ES-I3 (cell line): ENCODE results near the gene LAMB1.

Source experiments
- H3K36me3 ChIP-seq: 2 replicates; pipeline ENCODE4 v1.6.1; 2013; ENCODE audit warnings: mild to moderate bottlenecking, low read length, control low read depth, moderate library complexity; ENCODE audit not compliant: insufficient read depth
- H3K4me1 ChIP-seq: 2 replicates; pipeline ENCODE4 v1.6.1; 2013; ENCODE audit warnings: mild to moderate bottlenecking, control low read depth, low read length; ENCODE audit not compliant: insufficient read depth
- H3K9ac ChIP-seq: 2 replicates; pipeline ENCODE4 v1.6.1; 2013; ENCODE audit warnings: low read depth, mild to moderate bottlenecking, low read length, moderate library complexity
- H3K9me3 ChIP-seq: 2 replicates; pipeline ENCODE4 v1.6.1; 2013; ENCODE audit warnings: mild to moderate bottlenecking, low read length, moderate library complexity; ENCODE audit not compliant: control insufficient read depth, insufficient read depth

LAMB1 gene

DNA sequence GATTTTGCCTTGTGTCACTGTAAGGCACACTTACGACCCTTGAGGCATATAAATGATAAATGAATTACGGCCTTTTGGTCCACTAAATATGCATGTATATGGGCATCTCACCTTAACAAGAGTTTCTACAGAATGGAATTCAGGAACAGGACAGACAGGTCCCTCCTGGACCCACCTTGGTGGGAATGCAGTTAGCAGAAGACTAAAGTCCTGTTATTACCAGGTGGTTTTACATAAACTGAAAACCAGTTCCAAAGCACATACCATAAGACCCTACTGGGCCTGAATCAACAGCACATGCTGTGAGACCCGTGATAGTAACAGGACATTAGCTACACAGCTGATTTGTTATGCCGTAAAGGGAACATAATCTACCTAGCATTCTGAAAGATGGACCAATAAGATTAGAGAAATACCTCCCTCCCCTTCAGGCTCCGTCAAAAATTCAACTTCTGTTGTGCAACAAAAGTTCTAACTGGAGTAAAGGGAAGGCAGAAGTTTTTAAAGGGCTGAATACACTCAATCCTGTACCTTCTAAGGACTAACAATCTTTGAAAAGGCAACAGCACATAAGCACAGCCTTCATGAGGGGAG is 24.0 kb downstream of the LAMB1 start:
- Histone ChIP-seq H3K36me3 (peaks cover 5% of the 10 kb centered on the region; the same call in 1 of the 2 replicates), H3K9ac (no peak overlapping the region), H3K4me1 (peaks cover 7% of the 10 kb centered on the region; the same call in 1 of the 2 replicates), H3K9me3 (no peaks in the 10 kb centered on the region)

DNA sequence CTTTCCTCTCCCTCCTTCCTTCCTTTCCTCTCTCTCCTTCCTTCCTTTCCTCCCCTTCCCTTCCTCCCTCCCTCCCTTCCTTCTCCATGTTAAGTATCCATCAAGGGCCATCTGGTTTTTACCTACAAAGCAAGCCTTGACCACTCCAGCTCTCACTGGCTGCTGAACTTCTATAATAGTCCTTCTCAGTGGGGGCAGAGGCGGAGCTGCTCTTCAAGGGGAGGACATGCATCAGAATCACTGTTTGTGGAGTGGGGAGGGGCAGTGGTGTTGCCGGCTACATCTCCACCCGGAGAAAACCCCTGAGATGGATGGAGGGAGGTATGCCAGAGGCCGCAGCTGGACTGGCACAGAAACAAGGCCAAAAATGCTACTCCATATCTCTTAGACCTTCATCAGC is 25.9 kb downstream of the LAMB1 start:
- no peaks in the 10 kb centered on the region; the same call in none of the 2 replicates for H3K36me3 ChIP-seq
- no peaks in the 10 kb centered on the region for H3K9me3 ChIP-seq
- H3K4me1 ChIP-seq = peaks cover 7% of the 10 kb centered on the region; the same call in 1 of the 2 replicates
- no peak overlapping the region for H3K9ac ChIP-seq

DNA sequence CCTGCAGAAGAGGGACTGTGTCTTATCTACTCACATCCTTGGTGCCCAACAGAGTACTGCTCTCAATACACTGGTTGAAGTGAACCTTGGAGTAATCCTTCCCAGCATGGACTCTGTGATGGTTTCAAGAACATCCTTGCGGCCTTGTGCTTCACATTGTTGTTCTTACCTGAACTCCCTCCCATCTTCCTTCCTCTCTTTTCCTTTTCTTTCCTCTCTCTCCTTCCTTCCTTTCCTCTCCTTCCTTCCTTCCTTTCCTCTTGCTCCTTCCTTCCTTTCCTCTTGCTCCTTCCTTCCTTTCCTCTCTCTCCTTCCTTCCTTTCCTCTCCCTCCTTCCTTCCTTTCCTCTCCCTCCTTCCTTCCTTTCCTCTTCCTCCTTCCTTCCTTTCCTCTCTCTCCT is 26.3 kb downstream of the LAMB1 start:
- Histone ChIP-seq H3K9ac (no peak overlapping the region), H3K36me3 (no peaks in the 10 kb centered on the region; the same call in none of the 2 replicates), H3K4me1 (peaks cover 7% of the 10 kb centered on the region; the same call in 1 of the 2 replicates), H3K9me3 (no peaks in the 10 kb centered on the region)

DNA sequence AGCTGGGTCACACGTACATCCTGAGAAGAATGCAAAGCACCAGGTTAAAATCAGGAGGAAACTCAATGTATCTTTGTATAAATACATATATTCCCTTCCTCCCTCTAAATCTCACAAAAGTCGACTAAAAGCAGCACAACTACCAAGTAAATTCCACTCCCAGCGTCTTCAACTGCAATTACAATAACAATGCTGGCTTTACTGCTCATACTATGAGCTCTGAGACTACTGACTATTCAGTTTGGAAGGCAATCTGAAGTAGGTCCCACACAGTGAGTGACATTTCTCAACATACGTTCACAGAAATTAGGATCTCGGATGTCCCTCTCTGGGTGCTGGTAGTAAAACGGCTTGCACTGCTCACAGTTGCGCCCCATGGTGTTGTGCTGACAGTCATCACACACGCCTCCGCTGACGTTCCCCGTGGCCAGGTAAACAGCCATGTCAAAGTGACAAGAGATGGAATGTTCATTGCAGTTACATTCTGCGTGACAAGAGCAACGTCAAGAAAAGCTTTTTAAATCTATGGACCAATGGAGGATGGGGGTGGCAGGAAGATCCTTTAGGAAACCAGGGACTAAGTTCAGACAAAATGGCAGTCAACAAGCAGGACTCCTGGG is 27.5 kb downstream of the LAMB1 start:
- Histone ChIP-seq H3K36me3 (no peaks in the 10 kb centered on the region; the same call in none of the 2 replicates), H3K4me1 (peaks cover 7% of the 10 kb centered on the region; the same call in 1 of the 2 replicates), H3K9ac (no peak overlapping the region), H3K9me3 (no peaks in the 10 kb centered on the region)

DNA sequence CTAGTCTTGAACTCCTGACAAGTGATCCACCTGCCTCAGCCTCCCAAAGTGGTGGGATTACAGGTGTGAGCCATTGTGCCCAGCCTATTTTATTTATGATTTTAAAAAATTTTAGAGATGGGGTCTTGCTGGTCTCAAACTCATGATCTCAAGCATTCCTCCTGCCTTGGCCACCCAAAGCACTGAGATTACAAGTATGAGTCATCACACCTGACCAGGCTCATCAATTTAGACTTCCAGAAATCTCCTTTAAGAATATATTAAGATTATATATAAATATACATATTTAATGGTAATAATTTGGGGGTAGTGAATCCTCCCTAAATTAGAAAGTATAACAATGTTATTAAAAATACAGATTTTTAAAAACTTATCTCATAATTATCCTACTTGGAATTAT is 29.1 kb downstream of the LAMB1 start:
- Histone ChIP-seq H3K9me3 (no peaks in the 10 kb centered on the region), H3K4me1 (peaks cover 7% of the 10 kb centered on the region; the same call in 1 of the 2 replicates), H3K36me3 (no peaks in the 10 kb centered on the region; the same call in none of the 2 replicates), H3K9ac (no peak overlapping the region)

DNA sequence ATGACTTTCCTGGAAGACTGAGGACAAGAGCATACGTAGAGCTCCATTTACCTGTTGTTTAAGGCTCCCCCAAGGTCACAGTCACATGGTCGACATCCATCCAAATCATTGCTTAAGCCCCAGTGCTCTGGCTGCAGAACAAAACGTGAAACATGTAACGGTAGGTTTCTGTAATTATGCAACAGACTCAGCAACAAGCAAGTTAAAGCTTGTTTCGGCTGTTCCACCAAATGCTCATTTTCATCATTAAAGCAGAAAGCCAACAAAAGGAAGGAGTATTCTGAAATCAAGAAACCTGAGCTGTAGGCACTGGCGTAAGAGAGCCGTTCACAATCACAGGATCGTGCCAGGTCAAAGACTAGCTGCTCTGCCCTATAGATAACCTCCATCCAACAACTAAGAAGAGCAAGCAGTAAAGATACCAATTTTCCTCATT is 30.0 kb downstream of the LAMB1 start:
- H3K9ac ChIP-seq = no peak overlapping the region
- H3K4me1 ChIP-seq = peaks cover 7% of the 10 kb centered on the region; the same call in 1 of the 2 replicates
- H3K36me3 ChIP-seq = no peaks in the 10 kb centered on the region; the same call in none of the 2 replicates
- no peaks in the 10 kb centered on the region for H3K9me3 ChIP-seq

DNA sequence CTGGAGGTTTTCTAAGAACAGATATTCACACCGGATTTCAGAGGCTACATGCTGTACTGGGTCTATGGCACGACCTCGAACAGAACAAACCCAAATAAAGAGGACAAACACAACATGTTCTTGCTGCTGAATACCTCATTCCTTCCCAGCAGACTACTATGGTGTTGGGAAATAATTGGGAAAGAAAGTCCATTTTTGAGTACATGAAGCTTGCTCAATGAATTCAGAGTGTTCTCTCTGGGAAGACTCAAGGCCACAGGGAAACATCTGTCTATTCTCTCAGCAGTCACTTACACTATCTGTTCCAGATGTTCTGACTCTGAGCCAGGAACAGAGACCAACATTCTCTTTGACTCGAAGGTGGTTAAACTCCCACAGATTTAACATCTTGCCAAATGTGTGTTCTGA is 30.9 kb downstream of the LAMB1 start:
- Histone ChIP-seq H3K4me1 (peaks cover 9% of the 10 kb centered on the region; the same call in 1 of the 2 replicates), H3K9ac (no peak overlapping the region), H3K9me3 (no peaks in the 10 kb centered on the region), H3K36me3 (no peaks in the 10 kb centered on the region; the same call in none of the 2 replicates)

DNA sequence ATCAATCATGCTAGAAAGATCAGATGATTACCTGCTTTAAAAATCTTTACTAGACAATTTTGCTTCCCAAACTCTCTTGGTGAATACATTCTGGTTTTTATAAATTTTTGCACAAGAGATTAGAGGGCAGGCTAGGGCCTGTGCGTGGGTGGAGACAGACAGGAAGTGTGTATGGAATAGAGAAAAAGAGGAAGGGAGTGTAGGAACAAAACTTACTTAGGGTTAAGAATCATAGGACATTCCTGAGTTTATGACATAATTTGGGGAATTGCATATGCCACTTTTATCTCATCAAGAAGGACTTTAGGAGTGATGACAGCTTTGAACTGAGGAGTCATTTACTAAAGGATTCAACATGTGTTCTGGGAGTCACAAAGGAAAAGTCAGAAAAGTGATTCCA is 31.3 kb downstream of the LAMB1 start:
- no peaks in the 10 kb centered on the region for H3K9me3 ChIP-seq
- peaks cover 14% of the 10 kb centered on the region for H3K4me1 ChIP-seq
- H3K36me3 ChIP-seq = no peaks in the 10 kb centered on the region; the same call in none of the 2 replicates
- H3K9ac ChIP-seq = no peak overlapping the region

DNA sequence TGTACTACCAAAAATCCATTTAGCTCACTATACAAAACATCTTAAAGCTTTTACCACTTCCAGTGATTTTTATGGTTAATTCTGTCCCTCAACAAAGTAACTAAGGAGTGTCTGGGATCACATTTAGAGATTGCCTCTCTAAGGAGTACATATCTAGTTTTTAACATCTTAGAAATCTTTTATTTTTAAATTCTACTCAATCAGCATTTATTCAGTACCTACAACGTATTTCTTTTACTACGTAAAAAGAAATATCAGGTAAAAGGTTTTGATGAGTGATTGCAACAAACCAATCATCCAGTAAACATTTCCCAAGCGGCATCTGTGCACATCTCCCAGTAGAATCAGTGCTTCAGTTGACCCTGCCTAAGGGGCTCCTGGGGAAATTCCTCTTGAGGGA is 31.9 kb downstream of the LAMB1 start:
- no peaks in the 10 kb centered on the region; the same call in none of the 2 replicates for H3K36me3 ChIP-seq
- peaks cover 18% of the 10 kb centered on the region for H3K4me1 ChIP-seq
- H3K9me3 ChIP-seq = no peaks in the 10 kb centered on the region
- H3K9ac ChIP-seq = no peak overlapping the region

DNA sequence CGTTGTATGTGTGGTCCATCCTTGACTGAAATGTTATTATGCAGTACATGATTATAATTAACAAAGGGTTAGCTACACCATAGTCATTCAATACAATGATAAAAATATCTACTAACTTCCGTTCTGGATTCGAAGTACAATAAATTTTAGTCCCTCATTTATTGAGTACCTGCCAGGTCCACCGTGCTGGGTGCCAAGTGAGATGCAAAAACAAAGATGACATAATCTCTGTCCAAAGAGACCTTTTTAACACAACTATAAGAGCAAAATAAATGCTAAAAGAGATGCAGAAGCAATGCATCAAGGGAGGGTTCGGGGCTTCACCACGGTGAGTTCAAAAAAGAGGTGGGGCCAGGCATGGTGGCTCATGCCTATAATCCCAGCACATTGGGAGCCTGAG is 33.1 kb downstream of the LAMB1 start:
- Histone ChIP-seq H3K4me1 (peaks cover 12% of the 10 kb centered on the region), H3K36me3 (no peaks in the 10 kb centered on the region; the same call in none of the 2 replicates), H3K9ac (no peak overlapping the region), H3K9me3 (no peaks in the 10 kb centered on the region)

DNA sequence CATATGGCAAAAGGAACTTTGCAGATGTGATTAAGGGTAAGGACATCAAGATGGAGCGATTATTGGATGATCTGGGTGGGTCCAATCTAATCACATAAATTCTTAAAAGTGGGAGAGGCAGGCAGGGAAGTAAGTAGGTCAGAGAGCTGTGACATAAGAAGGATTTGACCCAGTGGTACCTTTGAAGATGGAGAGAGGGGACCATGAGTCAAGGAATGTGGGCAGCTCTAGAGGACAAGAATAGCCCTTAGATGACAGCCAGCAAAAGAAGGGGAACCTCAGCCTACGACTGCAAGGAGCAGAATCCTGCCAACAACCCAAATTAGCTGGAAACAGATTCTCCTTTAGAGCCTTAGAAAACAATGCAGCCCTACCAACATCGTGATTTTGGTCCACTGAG is 34.5 kb downstream of the LAMB1 start:
- no peaks in the 10 kb centered on the region for H3K9me3 ChIP-seq
- H3K4me1 ChIP-seq = peaks cover 12% of the 10 kb centered on the region
- peaks cover 5% of the 10 kb centered on the region for H3K36me3 ChIP-seq
- no peak overlapping the region for H3K9ac ChIP-seq

DNA sequence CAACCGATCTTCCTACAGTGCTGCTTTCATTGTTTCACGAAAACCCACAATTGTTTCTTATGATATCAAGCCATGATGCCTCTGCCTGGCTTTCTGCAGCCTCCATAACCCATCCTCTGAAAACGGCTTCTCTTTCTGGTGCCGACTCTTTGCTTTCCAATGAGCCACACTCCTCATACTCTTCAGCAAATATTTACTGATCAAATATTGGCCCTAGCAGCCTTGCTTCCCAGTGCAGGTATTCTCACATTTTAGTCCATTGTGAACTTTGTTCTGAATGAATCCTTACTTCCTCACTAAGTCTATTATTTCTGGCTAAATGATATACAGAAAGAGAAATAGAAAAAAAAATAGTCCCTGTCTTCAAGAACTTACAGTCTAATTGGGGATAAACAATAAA is 35.5 kb downstream of the LAMB1 start:
- no peaks in the 10 kb centered on the region for H3K9me3 ChIP-seq
- H3K9ac ChIP-seq = no peak overlapping the region
- peaks cover 12% of the 10 kb centered on the region for H3K4me1 ChIP-seq
- peaks cover 9% of the 10 kb centered on the region for H3K36me3 ChIP-seq

DNA sequence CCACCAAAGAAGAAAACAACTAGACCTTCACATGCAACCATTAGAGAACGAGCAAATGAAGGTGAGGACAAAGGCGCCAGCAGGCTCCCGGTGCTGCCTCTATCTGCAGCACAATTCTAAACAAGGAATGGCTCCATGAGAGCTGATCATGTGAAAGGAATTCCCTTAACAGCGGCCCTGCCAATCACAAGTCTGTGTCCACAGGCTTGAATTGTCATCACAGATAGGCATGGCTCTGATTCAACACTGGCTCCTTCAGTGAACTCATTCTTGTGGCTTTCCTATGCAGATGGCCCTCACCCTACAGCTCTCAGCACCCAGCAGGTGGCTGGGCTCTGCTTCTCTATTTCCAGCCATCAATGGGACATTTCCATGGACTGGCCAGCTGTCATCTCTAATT is 36.2 kb downstream of the LAMB1 start:
- H3K9ac ChIP-seq = no peak overlapping the region
- peaks cover 12% of the 10 kb centered on the region for H3K4me1 ChIP-seq
- H3K36me3 ChIP-seq = peaks cover 9% of the 10 kb centered on the region
- H3K9me3 ChIP-seq = no peaks in the 10 kb centered on the region

DNA sequence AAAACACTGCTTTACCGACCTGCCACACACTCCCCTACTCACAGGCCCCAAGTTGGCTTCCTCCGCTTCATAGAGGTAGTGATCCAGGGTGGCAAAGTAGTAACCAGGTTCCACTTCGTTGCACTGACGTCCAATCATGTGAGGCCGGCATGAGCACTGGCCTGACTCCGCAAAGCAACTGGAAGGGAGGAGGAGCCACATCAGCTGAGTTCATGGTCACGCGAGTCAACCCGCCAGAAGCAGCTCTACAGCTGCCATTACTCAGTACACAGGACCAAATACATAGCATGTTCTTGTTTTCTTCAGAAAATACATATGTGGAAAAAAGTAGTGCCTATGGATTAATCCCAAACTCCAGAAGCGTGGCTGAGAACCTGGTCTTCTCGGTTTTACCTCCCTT is 38.5 kb downstream of the LAMB1 start:
- H3K4me1 ChIP-seq = peaks cover 17% of the 10 kb centered on the region
- peaks cover 9% of the 10 kb centered on the region for H3K36me3 ChIP-seq
- H3K9ac ChIP-seq = no peak overlapping the region
- H3K9me3 ChIP-seq = no peaks in the 10 kb centered on the region

DNA sequence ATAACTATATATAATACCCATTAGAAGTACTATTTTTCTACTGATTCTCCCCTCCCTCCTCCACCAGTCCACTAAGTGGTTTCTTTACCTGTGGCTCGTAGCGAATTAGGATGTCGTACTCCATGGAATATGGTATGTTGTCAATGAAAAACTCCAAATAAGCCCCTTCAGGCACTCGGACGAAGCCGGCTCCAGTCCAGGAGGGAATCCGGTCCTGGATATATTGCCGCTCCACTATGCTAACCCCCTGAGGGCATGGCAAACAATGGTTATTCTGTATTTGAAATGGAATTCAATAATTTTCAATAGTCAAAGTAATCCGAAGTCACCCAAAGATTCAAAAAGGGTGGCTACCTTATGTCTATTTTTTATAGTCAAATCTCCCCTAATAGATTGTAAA is 40.1 kb downstream of the LAMB1 start:
- Histone ChIP-seq H3K36me3 (peaks cover 9% of the 10 kb centered on the region), H3K9ac (no peak overlapping the region)

More for the DNA sequence above, 40.1 kb downstream of the LAMB1 start:
- Histone ChIP-seq H3K9me3 (no peaks in the 10 kb centered on the region), H3K4me1 (peaks cover 25% of the 10 kb centered on the region)
